ENCODE data around the gene BMP7.
A peak's percentile ranks its signal among the peaks of the same experiment; 100 is the strongest.

The BMP7 gene

DNA sequence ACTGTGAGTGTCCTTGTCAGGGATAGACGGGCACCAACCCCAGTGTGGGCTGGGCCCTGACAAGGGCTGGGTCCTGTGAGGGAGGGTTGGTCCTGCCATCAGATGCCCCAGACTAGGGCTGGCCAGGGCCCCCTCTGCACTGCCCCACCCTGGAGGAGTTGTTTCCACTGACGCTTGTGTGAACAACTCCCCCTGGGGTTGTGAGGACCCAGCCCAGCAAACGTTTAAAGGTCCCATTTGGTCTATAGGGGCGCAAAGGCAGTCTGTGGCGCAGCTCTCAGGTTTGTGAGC lies 104.1 kb downstream of the BMP7 start:
- Histone ChIP-seq H3K9ac (ENCODE audit: low read length) (no peak overlapping the region), H4K91ac (ENCODE audit: low read depth, low read length) (no peak overlapping the region), H3K9me3 (ENCODE audit: insufficient read depth, low read depth, low read length) (peaks cover 4% of the 10 kb centered on the region), H4K12ac (ENCODE audit: low read depth, low read length) (no peak overlapping the region), H3K79me1 (ENCODE audit: low read length) (no peaks in the 10 kb centered on the region), H3K36me3 (ENCODE audit: control insufficient read depth in 1 of 2, insufficient read depth in 2 of 2, low read length in 2 of 2) (no peaks in the 10 kb centered on the region), H3K4me2 (ENCODE audit: low read length) (no peak overlapping the region), H3K79me2 (ENCODE audit: control insufficient read depth, insufficient read depth, low read length, poor library complexity) (no peaks in the 10 kb centered on the region), H2BK12ac (ENCODE audit: low read length) (no peak overlapping the region), H3K27ac (ENCODE audit: low read depth, low read length) (no peak overlapping the region), H2AFZ (ENCODE audit: insufficient read depth, low read length, poor library complexity) (no peak overlapping the region), H2AK5ac (ENCODE audit: low read length) (no peak overlapping the region), H4K8ac (ENCODE audit: low read depth, low read length) (no peak overlapping the region), H3K27me3 (ENCODE audit: insufficient read depth, low read length) (no peaks in the 10 kb centered on the region), H3K18ac (ENCODE audit: low read length) (no peak overlapping the region), H2BK120ac (ENCODE audit: insufficient read depth, low read length, poor library complexity) (no peak overlapping the region), H3K4me3 (ENCODE audit: low read depth, low read length) (no peak overlapping the region), H3K4ac (ENCODE audit: low read depth, low read length) (no peak overlapping the region), H3K14ac (ENCODE audit: low read length) (no peak overlapping the region), H3K23ac (ENCODE audit: low read length) (no peak overlapping the region), H2BK5ac (ENCODE audit: low read depth, low read length, poor library complexity) (no peak overlapping the region), H3K4me1 (ENCODE audit: control insufficient read depth in 1 of 2, insufficient read depth in 2 of 2, low read length in 2 of 2) (peaks cover 0 to 4% of the 10 kb centered on the region in 2 experiments)
- no peak for DNase-seq
- no CpG with 5 or more reads among the region's 5 CpGs for WGBS (ENCODE audit: extremely low coverage, insufficient coverage, insufficient read length)

DNA sequence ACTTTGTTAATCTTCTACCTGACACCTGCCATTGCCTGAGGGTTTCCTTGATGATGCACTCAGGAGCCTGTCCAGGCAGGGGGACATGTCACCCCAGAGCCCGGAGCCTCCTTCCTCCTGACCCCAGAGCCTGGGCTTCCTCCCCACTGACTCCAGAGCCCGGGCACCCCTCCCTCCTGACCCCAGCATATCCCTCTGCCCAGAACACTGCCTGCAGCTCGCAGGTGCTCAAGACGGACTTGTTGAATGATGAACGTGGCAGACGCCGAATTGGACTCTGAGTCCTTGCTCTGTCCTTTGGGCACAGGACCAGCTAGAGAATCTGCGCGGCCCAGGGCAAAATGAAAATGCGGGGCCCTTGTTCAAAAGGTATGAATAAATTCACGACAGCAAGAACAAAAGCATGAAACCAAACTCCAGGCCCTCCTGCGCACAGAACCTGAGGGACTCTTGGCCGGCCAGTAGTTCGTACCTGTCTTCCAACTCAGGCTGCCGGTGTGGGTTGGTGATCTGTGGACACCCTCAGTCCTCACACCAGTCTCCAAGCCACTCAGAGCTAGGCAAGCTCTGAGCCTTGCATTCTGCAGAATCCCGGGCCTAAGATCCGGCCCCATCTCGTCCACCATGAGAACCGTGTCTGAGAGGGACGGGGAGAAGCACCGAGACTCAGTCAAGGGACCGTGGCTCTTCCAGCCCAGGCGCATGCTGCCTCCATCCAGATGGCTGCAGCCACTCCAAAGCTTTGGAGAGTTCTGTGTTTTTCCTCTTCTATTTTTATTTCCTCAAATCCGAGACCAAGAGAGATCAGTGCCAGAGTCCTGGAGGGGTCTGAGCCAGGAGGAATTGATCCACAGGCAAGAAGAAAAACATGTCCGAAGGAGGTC lies 104.7 kb downstream of the BMP7 start:
- peaks cover 0 to under 1% of the 10 kb centered on the region in 2 experiments for H3K4me1 ChIP-seq (ENCODE audit: control insufficient read depth in 1 of 2, insufficient read depth in 2 of 2, low read length in 2 of 2)
- no peak overlapping the region for H3K18ac ChIP-seq (ENCODE audit: low read length)
- no peak overlapping the region for H3K4me3 ChIP-seq (ENCODE audit: low read depth, low read length)
- no peak overlapping the region for H3K4me2 ChIP-seq (ENCODE audit: low read length)
- no peak overlapping the region for H3K14ac ChIP-seq (ENCODE audit: low read length)
- no peak overlapping the region for H4K91ac ChIP-seq (ENCODE audit: low read depth, low read length)
- H2BK5ac ChIP-seq (ENCODE audit: low read depth, low read length, poor library complexity), result no peak overlapping the region
- no peaks in the 10 kb centered on the region for H3K36me3 ChIP-seq (ENCODE audit: control insufficient read depth in 1 of 2, insufficient read depth in 2 of 2, low read length in 2 of 2)
- H4K8ac ChIP-seq (ENCODE audit: low read depth, low read length), result no peak overlapping the region
- no peak overlapping the region for H2AK5ac ChIP-seq (ENCODE audit: low read length)
- H3K4ac ChIP-seq (ENCODE audit: low read depth, low read length), result no peak overlapping the region
- no peak overlapping the region for H3K23ac ChIP-seq (ENCODE audit: low read length)
- no peaks in the 10 kb centered on the region for H3K79me1 ChIP-seq (ENCODE audit: low read length)
- no peak for DNase-seq
- H3K27me3 ChIP-seq (ENCODE audit: insufficient read depth, low read length), result no peaks in the 10 kb centered on the region
- H3K9me3 ChIP-seq (ENCODE audit: insufficient read depth, low read depth, low read length), result peaks cover 4% of the 10 kb centered on the region
- H2BK120ac ChIP-seq (ENCODE audit: insufficient read depth, low read length, poor library complexity), result no peak overlapping the region
- H3K27ac ChIP-seq (ENCODE audit: low read depth, low read length), result no peak overlapping the region
- H4K12ac ChIP-seq (ENCODE audit: low read depth, low read length), result no peak overlapping the region
- no peaks in the 10 kb centered on the region for H3K79me2 ChIP-seq (ENCODE audit: control insufficient read depth, insufficient read depth, low read length, poor library complexity)
- no peak overlapping the region for H3K9ac ChIP-seq (ENCODE audit: low read length)
- no CpG with 5 or more reads among the region's 25 CpGs for WGBS (ENCODE audit: extremely low coverage, insufficient coverage, insufficient read length)
- no peak overlapping the region for H2AFZ ChIP-seq (ENCODE audit: insufficient read depth, low read length, poor library complexity)
- no peak overlapping the region for H2BK12ac ChIP-seq (ENCODE audit: low read length)

DNA sequence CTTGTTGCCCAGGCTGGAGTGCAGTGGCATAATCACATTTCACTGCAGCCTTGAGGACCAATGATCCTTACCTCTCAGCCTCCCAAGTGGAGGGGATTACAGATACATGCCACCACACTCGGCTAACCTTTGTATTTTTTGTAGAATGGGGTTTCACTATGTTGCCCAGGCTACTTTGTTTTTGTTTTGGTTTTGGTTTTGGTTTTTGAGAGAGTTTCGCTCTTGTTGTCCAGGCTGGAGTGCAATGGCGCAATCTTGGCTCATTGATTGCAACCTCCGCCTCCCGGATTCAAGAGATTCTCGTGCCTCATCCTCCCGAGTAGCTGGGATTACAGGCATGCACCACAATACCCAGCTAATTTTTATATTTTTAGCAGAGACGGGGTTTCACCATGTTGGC lies 105.5 kb downstream of the BMP7 start:
- H2AK5ac ChIP-seq (ENCODE audit: low read length), result no peak overlapping the region
- no peaks in the 10 kb centered on the region for H3K36me3 ChIP-seq (ENCODE audit: control insufficient read depth in 1 of 2, insufficient read depth in 2 of 2, low read length in 2 of 2)
- H2BK120ac ChIP-seq (ENCODE audit: insufficient read depth, low read length, poor library complexity), result no peak overlapping the region
- no peak overlapping the region for H3K4ac ChIP-seq (ENCODE audit: low read depth, low read length)
- H3K4me3 ChIP-seq (ENCODE audit: low read depth, low read length), result no peak overlapping the region
- H2BK12ac ChIP-seq (ENCODE audit: low read length), result no peak overlapping the region
- H4K91ac ChIP-seq (ENCODE audit: low read depth, low read length), result no peak overlapping the region
- H3K79me2 ChIP-seq (ENCODE audit: control insufficient read depth, insufficient read depth, low read length, poor library complexity), result no peaks in the 10 kb centered on the region
- H3K4me1 ChIP-seq (ENCODE audit: control insufficient read depth in 1 of 2, insufficient read depth in 2 of 2, low read length in 2 of 2), result no peaks in the 10 kb centered on the region
- no peaks in the 10 kb centered on the region for H3K79me1 ChIP-seq (ENCODE audit: low read length)
- H2BK5ac ChIP-seq (ENCODE audit: low read depth, low read length, poor library complexity), result no peak overlapping the region
- no peak overlapping the region for H3K18ac ChIP-seq (ENCODE audit: low read length)
- H3K9me3 ChIP-seq (ENCODE audit: insufficient read depth, low read depth, low read length), result peaks cover 6% of the 10 kb centered on the region
- H3K27me3 ChIP-seq (ENCODE audit: insufficient read depth, low read length), result no peaks in the 10 kb centered on the region
- H2AFZ ChIP-seq (ENCODE audit: insufficient read depth, low read length, poor library complexity), result no peak overlapping the region
- WGBS (ENCODE audit: extremely low coverage, insufficient coverage, insufficient read length), result no CpG with 5 or more reads among the region's 8 CpGs
- H4K8ac ChIP-seq (ENCODE audit: low read depth, low read length), result no peak overlapping the region
- no peak overlapping the region for H3K14ac ChIP-seq (ENCODE audit: low read length)
- no peak overlapping the region for H3K9ac ChIP-seq (ENCODE audit: low read length)
- no peak overlapping the region for H3K23ac ChIP-seq (ENCODE audit: low read length)
- no peak overlapping the region for H3K4me2 ChIP-seq (ENCODE audit: low read length)
- no peak overlapping the region for H3K27ac ChIP-seq (ENCODE audit: low read depth, low read length)
- H4K12ac ChIP-seq (ENCODE audit: low read depth, low read length), result no peak overlapping the region
- peak in 1 of 2 donors; percentile 38 for DNase-seq

DNA sequence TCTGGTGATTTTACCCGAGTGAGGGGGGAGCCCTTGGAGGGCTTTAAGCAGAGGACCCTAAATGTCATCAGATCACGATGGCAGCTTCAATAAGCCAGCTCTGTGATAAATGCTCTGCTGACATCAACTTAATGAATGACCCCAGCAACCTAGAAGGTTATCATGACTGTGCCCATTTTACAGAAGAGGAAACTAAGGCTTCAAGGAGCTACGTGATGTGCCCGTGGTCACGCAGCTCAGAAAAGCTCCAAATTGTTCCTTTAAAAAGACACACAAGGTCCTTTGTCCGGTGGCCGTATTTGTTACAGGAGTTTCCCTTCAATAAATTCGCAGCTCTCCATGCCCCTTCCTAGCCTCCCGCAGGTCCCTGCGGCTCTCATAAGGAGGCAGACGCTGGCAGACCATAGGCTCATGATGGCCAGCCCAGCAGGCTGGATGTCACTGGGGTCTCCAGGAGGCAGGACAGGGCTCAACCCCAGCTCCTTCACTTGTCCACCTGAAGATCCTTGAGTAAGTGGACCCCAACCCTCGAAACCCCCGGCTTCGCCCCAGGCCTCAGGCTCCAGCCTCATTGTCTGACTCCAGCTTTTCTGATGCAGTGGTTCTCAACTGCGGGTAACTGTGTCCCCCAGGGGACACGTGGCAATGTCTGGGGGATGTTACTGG lies 106.4 kb downstream of the BMP7 start:
- Histone ChIP-seq H3K79me1 (ENCODE audit: low read length) (no peaks in the 10 kb centered on the region), H3K14ac (ENCODE audit: low read length) (no peak overlapping the region), H4K8ac (ENCODE audit: low read depth, low read length) (no peak overlapping the region), H3K4me1 (ENCODE audit: control insufficient read depth in 1 of 2, insufficient read depth in 2 of 2, low read length in 2 of 2) (no peaks in the 10 kb centered on the region), H4K12ac (ENCODE audit: low read depth, low read length) (no peak overlapping the region), H4K91ac (ENCODE audit: low read depth, low read length) (no peak overlapping the region), H3K79me2 (ENCODE audit: control insufficient read depth, insufficient read depth, low read length, poor library complexity) (no peaks in the 10 kb centered on the region), H2BK120ac (ENCODE audit: insufficient read depth, low read length, poor library complexity) (no peak overlapping the region), H3K9ac (ENCODE audit: low read length) (no peak overlapping the region), H3K18ac (ENCODE audit: low read length) (no peak overlapping the region), H2BK12ac (ENCODE audit: low read length) (no peak overlapping the region), H3K27me3 (ENCODE audit: insufficient read depth, low read length) (no peaks in the 10 kb centered on the region), H3K23ac (ENCODE audit: low read length) (no peak overlapping the region), H3K4me2 (ENCODE audit: low read length) (no peak overlapping the region), H2AK5ac (ENCODE audit: low read length) (no peak overlapping the region), H2BK5ac (ENCODE audit: low read depth, low read length, poor library complexity) (no peak overlapping the region), H3K36me3 (ENCODE audit: control insufficient read depth in 1 of 2, insufficient read depth in 2 of 2, low read length in 2 of 2) (no peaks in the 10 kb centered on the region), H2AFZ (ENCODE audit: insufficient read depth, low read length, poor library complexity) (no peak overlapping the region), H3K4me3 (ENCODE audit: low read depth, low read length) (no peak overlapping the region), H3K4ac (ENCODE audit: low read depth, low read length) (no peak overlapping the region), H3K9me3 (ENCODE audit: insufficient read depth, low read depth, low read length) (peaks cover 6% of the 10 kb centered on the region), H3K27ac (ENCODE audit: low read depth, low read length) (no peak overlapping the region)
- no CpG with 5 or more reads among the region's 16 CpGs for WGBS (ENCODE audit: extremely low coverage, insufficient coverage, insufficient read length)
- DNase-seq, result no peak
